HCT116 (cell line): ENCODE data around the gene TBC1D23. TPM values are rescaled to one million over a fixed set of nuclear protein-coding genes. Genes with fewer than 3 reads are reported as not detected.

Source experiments
- ATAC-seq: fragments of 200-7000 bp; cut with Tn5 transposase; 2 replicates; pipeline ENCODE4 v1.9.1; 2020; ENCODE audit warnings: mild to moderate bottlenecking, moderate library complexity
- BruUV-seq: library from RNA; stranded (reverse); fragments of 400-500 nt; replicated peaks from 2 replicates; lab custom pipeline; 2021; lab: Mats Ljungman, UMichigan
- CTCF ChIA-PET: fragments of 300-600 bp; sonication (Branson Sonifier 250); formaldehyde crosslinking; loops from one replicate; lab custom pipeline; 2021; ENCODE audit warnings: antibody characterized with exemption; lab: Charles Lee
- POLR2A ChIA-PET: fragments of 300-600, 350-600 bp; sonication (Branson Sonifier 250); formaldehyde crosslinking; loops from one replicate; lab custom pipeline; 2021; ENCODE audit warnings: antibody characterized with exemption; lab: Charles Lee
- RAD21 ChIA-PET, 2 experiments: fragments of 300-600 bp; sonication (Branson Sonifier 250); formaldehyde crosslinking; loops; one replicate each; lab custom pipeline; 2023; ENCODE audit warnings: low total read pairs in 2 of 2; ENCODE audit not compliant: uncharacterized antibody in 2 of 2, unreplicated experiment in 2 of 2, low non-redundant PET in 1 of 2; lab: Charles Lee
- DNase-seq: peaks from one replicate; pipeline ENCODE4 v3.0.0-alpha.2; 2010; ENCODE audit warnings: low read depth, low spot score
- H2AFZ ChIP-seq: fragments of 200-600 bp; shearing (Covaris generic), sonication (generic); 2 replicates; pipeline ENCODE4 v1.6.1; 2017; ENCODE audit warnings: low read depth, mixed run types, mixed read lengths, antibody characterized with exemption, low read length; ENCODE audit not compliant: poor library complexity, severe bottlenecking
- H3K27ac ChIP-seq: 2 replicates; pipeline ENCODE4 v1.5.1; 2012; ENCODE audit warnings: low read depth, low read length
- H3K27me3 ChIP-seq: fragments of 200-600 bp; sonication (generic); 2 replicates; pipeline ENCODE4 v1.6.1; 2016; ENCODE audit warnings: mixed run types, low read length, mixed read lengths; ENCODE audit not compliant: insufficient read depth
- H3K36me3 ChIP-seq, 2 experiments: fragments of 200-500 bp in 1 of 2; fragments of 200-600 bp in 1 of 2; sonication (Bioruptor generic) in 1 of 2; sonication (generic) in 1 of 2; 2 replicates each; pipeline versions ENCODE4 v1.5.1 to v1.6.1; 2014 to 2016; ENCODE audit warnings: low read length in 2 of 2, inconsistent platforms in 1 of 2, mixed read lengths in 1 of 2, mixed run types in 1 of 2; ENCODE audit not compliant: insufficient read depth in 2 of 2, control insufficient read depth in 1 of 2
- H3K4me1 ChIP-seq, 2 experiments: fragments of 200-600 bp in 1 of 2; sonication (generic) in 1 of 2; 2 replicates each; pipeline versions ENCODE4 v1.5.1 to v1.6.1; 2012 to 2017; ENCODE audit warnings: low read length in 2 of 2, inconsistent platforms in 1 of 2, mild to moderate bottlenecking in 1 of 2, mixed read lengths in 1 of 2, mixed run types in 1 of 2, moderate library complexity in 1 of 2; ENCODE audit not compliant: insufficient read depth in 2 of 2, control insufficient read depth in 1 of 2
- H3K4me2 ChIP-seq: fragments of 200-600 bp; sonication (generic); 2 replicates; pipeline ENCODE4 v1.6.1; 2017; ENCODE audit warnings: mixed run types, low read length, mixed read lengths
- H3K4me3 ChIP-seq, 2 experiments: fragments of 200-600 bp in 1 of 2; sonication (generic) in 1 of 2; replicated peaks in 1 of 2; 2 replicates each; pipeline ENCODE4 v1.5.1; 2011 to 2016; ENCODE audit warnings: low read length in 2 of 2, control low read depth in 1 of 2, low read depth in 1 of 2, mild to moderate bottlenecking in 1 of 2, mixed read lengths in 1 of 2, mixed run types in 1 of 2
- H3K79me2 ChIP-seq: fragments of 200-600 bp; sonication (generic); 2 replicates; pipeline ENCODE4 v1.6.1; 2017; ENCODE audit warnings: mild to moderate bottlenecking, mixed run types, low read length, moderate library complexity, mixed read lengths; ENCODE audit not compliant: insufficient read depth
- H3K9ac ChIP-seq: fragments of 200-600 bp; sonication (generic); 2 replicates; pipeline ENCODE4 v1.6.1; 2016; ENCODE audit warnings: low read length, mixed read lengths
- H3K9me2 ChIP-seq: fragments of 200-600 bp; sonication (generic), shearing (Covaris generic); 2 replicates; pipeline ENCODE4 v1.6.1; 2017; ENCODE audit warnings: mixed run types, mild to moderate bottlenecking, moderate library complexity; ENCODE audit not compliant: insufficient read depth
- H3K9me3 ChIP-seq, 2 experiments: fragments of 200-500 bp in 1 of 2; fragments of 200-600 bp in 1 of 2; sonication (Bioruptor generic) in 1 of 2; sonication (generic) in 1 of 2; 2 replicates each; pipeline ENCODE4 v1.6.1; 2014 to 2017; ENCODE audit warnings: low read length in 2 of 2, mixed read lengths in 2 of 2, inconsistent platforms in 1 of 2, low read depth in 1 of 2, mild to moderate bottlenecking in 1 of 2, mixed run types in 1 of 2, moderate library complexity in 1 of 2; ENCODE audit not compliant: control insufficient read depth in 1 of 2, insufficient read depth in 1 of 2
- H4K20me1 ChIP-seq: fragments of 200-600 bp; sonication (generic), shearing (Covaris generic); 2 replicates; pipeline ENCODE4 v1.6.1; 2017; ENCODE audit warnings: mixed run types, mild to moderate bottlenecking, moderate library complexity; ENCODE audit not compliant: insufficient read depth
- ATF3 ChIP-seq: IDR thresholded peaks from 2 replicates; pipeline ENCODE4 v1.6.1; 2012
- CBX3 ChIP-seq: IDR thresholded peaks from 2 replicates; pipeline ENCODE4 v1.6.1; 2012; ENCODE audit warnings: low read depth
- EGR1 ChIP-seq: IDR thresholded peaks from 2 replicates; pipeline ENCODE4 v1.6.1; 2012; ENCODE audit warnings: low read depth
- ELF1 ChIP-seq: IDR thresholded peaks from 2 replicates; pipeline ENCODE4 v1.6.1; 2012; ENCODE audit warnings: low read depth, borderline replicate concordance
- EZH2 ChIP-seq: fragments of 200-600 bp; sonication (generic); IDR thresholded peaks from 2 replicates; pipeline ENCODE4 v1.6.1; 2017; ENCODE audit warnings: antibody characterized with exemption, mixed run types
- FOSL1 ChIP-seq: IDR thresholded peaks from 2 replicates; pipeline ENCODE4 v1.6.1; 2012; ENCODE audit warnings: low read depth
- JUND ChIP-seq: IDR thresholded peaks from 2 replicates; pipeline ENCODE4 v1.6.1; 2012
- RAD21 ChIP-seq: IDR thresholded peaks from 2 replicates; pipeline ENCODE4 v1.6.1; 2012; ENCODE audit warnings: low read depth, mild to moderate bottlenecking
- SP1 ChIP-seq: IDR thresholded peaks from 2 replicates; pipeline ENCODE4 v1.6.1; 2012; ENCODE audit warnings: low read depth
- TCF7L2 ChIP-seq: IDR thresholded peaks from 2 replicates; pipeline ENCODE4 v1.7.0; 2011; ENCODE audit warnings: borderline replicate concordance, inconsistent platforms; ENCODE audit not compliant: insufficient read depth, insufficient read length; ENCODE audit errors: extremely low read depth
- ZNF274 ChIP-seq: fragments of 200-500 bp; sonication (Bioruptor generic); IDR thresholded peaks from 2 replicates; pipeline ENCODE4 v1.6.1; 2014; ENCODE audit warnings: mild to moderate bottlenecking, low read depth, low read length, inconsistent platforms
- intact Hi-C: fragments of 100-400 bp; cut with micrococcal nuclease; formaldehyde crosslinking; loops from 2 replicates; pipeline ENCODE4 v1.10.0; 2022
- total RNA-seq: library from RNA; stranded (reverse); gene quantifications from one replicate; pipeline ENCODE4 v1.2.1, GENCODE V29; 2021; ENCODE audit not compliant: unreplicated experiment
- TF ChIP-seq, protein P1 (sequence below): IDR thresholded peaks from 2 replicates; pipeline ENCODE4 v1.6.1; 2012; ENCODE audit warnings: low read depth

TBC1D23 gene
- total RNA-seq, 1 experiment from 2014 or later = 21.9 TPM

DNA sequence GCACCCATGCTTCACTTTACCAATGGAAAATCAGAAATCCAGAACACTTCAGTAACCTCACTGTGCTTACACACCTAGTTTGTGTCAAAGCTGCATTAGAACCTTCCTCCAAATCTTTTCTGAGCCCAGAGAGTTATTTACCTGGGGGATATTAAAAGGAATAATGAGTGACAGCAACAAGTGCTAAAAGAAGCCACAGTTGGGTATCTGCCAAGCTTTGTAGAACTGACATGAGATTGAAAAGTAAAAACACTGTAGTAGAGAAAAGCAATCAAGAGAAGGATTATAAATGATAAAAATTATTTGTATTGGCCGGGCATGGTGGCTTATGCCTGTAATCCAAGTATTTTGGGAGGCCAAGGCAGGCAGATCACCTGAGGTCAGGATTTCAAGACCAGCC lies 8.8 kb upstream of the TBC1D23 start:
- POLR2A ChIA-PET = no interaction called here
- BruUV-seq = no TSS peak
- ATAC-seq = no peak
- Histone ChIP-seq H3K9me3 (no peaks in the 10 kb centered on the region), H3K27ac (no peak overlapping the region), H4K20me1 (no peaks in the 10 kb centered on the region), H3K4me2 (no peak overlapping the region), H3K9me2 (no peaks in the 10 kb centered on the region), H3K4me1 (no peaks in the 10 kb centered on the region), H3K79me2 (no peaks in the 10 kb centered on the region), H3K4me3 (no peak overlapping the region), H3K36me3 (no peaks in the 10 kb centered on the region)
- DNase-seq = no peak
- RAD21 ChIA-PET = no interaction called here
- intact Hi-C loops = no loop called here
- CTCF ChIA-PET = interaction anchor here (0.6 kb wide), 1 partner anchor 409 kb away, joined by 3 read pairs; no protein-coding TSS in a partner anchor
- TF ChIP-seq, protein P1, sequence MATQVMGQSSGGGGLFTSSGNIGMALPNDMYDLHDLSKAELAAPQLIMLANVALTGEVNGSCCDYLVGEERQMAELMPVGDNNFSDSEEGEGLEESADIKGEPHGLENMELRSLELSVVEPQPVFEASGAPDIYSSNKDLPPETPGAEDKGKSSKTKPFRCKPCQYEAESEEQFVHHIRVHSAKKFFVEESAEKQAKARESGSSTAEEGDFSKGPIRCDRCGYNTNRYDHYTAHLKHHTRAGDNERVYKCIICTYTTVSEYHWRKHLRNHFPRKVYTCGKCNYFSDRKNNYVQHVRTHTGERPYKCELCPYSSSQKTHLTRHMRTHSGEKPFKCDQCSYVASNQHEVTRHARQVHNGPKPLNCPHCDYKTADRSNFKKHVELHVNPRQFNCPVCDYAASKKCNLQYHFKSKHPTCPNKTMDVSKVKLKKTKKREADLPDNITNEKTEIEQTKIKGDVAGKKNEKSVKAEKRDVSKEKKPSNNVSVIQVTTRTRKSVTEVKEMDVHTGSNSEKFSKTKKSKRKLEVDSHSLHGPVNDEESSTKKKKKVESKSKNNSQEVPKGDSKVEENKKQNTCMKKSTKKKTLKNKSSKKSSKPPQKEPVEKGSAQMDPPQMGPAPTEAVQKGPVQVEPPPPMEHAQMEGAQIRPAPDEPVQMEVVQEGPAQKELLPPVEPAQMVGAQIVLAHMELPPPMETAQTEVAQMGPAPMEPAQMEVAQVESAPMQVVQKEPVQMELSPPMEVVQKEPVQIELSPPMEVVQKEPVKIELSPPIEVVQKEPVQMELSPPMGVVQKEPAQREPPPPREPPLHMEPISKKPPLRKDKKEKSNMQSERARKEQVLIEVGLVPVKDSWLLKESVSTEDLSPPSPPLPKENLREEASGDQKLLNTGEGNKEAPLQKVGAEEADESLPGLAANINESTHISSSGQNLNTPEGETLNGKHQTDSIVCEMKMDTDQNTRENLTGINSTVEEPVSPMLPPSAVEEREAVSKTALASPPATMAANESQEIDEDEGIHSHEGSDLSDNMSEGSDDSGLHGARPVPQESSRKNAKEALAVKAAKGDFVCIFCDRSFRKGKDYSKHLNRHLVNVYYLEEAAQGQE = no peak
- no peak for TF ChIP-seq ATF3
- no peak for TF ChIP-seq EZH2
- TF ChIP-seq CBX3 = no peak
- no peak for TF ChIP-seq EGR1
- TF ChIP-seq FOSL1 = no peak
- no peak for TF ChIP-seq JUND
- no peak for TF ChIP-seq TCF7L2
- TF ChIP-seq ELF1 = no peak
- no peak for TF ChIP-seq RAD21
- TF ChIP-seq SP1 = no peak
- no peak for TF ChIP-seq ZNF274
- TF ChIP-seq, all 23 proteins: peak for 0
- Histone ChIP-seq H2AFZ (no peak overlapping the region), H3K27me3 (no peaks in the 10 kb centered on the region), H3K9ac (no peak overlapping the region)
